Uterus (tissue), 4 donors: ENCODE measurements around the gene HMHB1. TPM values are rescaled to one million over a fixed set of nuclear protein-coding genes. Genes with fewer than 3 reads are reported as not detected.

ENCODE experiments used
- DNase-seq, 2 donors: peaks; one replicate each; pipeline ENCODE4 v3.0.0-alpha.2; 2019 to 2020
- H3K27ac ChIP-seq, 2 donors: fragments of 200-600 bp; sonication (generic); 1 replicate in 1 of 2; 2 replicates in 1 of 2; pipeline ENCODE4 v1.5.1; 2016 to 2018
- H3K27me3 ChIP-seq, 2 donors: fragments of 200-600 bp; sonication (generic); one replicate each; pipeline ENCODE4 v1.5.1; 2018 to 2019; ENCODE audit warnings: control low read depth in 1 of 2
- H3K36me3 ChIP-seq, 2 donors: fragments of 200-600 bp; sonication (generic); one replicate each; pipeline ENCODE4 v1.5.1; 2019; ENCODE audit warnings: control low read depth in 1 of 2
- H3K4me1 ChIP-seq, 2 donors: fragments of 200-600 bp; sonication (generic); one replicate each; pipeline ENCODE4 v1.5.1; 2018 to 2019; ENCODE audit warnings: control low read depth in 1 of 2
- H3K4me3 ChIP-seq, 2 donors: fragments of 200-600 bp; sonication (generic); 1 replicate in 1 of 2; 2 replicates in 1 of 2; pipeline ENCODE4 v1.5.1; 2018 to 2019; ENCODE audit warnings: mild to moderate bottlenecking in 1 of 2
- H3K9me3 ChIP-seq, 2 donors: fragments of 200-600 bp; sonication (generic); one replicate each; pipeline ENCODE4 v1.5.1; 2019; ENCODE audit warnings: control low read depth in 1 of 2
- CTCF ChIP-seq, 4 experiments: fragments of 200-600 bp in 2 of 4; fragments of 450-650 bp in 2 of 4; sonication (generic) in 2 of 4; IDR thresholded peaks; one replicate each; pipeline ENCODE4 v1.5.1; 2016 to 2019; ENCODE audit warnings: antibody characterized with exemption in 4 of 4, mild to moderate bottlenecking in 2 of 4, moderate library complexity in 1 of 4
- POLR2A ChIP-seq, 2 donors: fragments of 450-650 bp; IDR thresholded peaks; one replicate each; pipeline ENCODE4 v1.6.1; 2016; ENCODE audit warnings: antibody characterized with exemption in 2 of 2, mild to moderate bottlenecking in 1 of 2, moderate library complexity in 1 of 2
- intact Hi-C: fragments of 100-400 bp; cut with DNase I; formaldehyde crosslinking; loops from one replicate; pipeline ENCODE4 v1.15.1; 2023; ENCODE audit warnings: low total_unique reads
- total RNA-seq, 4 donors: library from RNA; depleted of rRNA in 3 of 4; stranded (reverse); fragments of >200 nt in 3 of 4; gene quantifications; one replicate each; pipeline versions ENCODE4 v1.1.0 to v1.2.4, GENCODE V29; 2014 to 2023
- donor health status: DM: yes; HTN: yes; CAD: no.

The HMHB1 gene
- total RNA-seq, 4 donors from 2014 or later = not detected

GRCh38 chr5:143779506-143779905 is 32.5 kb upstream of the HMHB1 start:
- TF ChIP-seq CTCF (IDR thresholded peaks at IDR 0.05) (no peak), POLR2A (IDR thresholded peaks at IDR 0.05) (no peak)
- Histone ChIP-seq H3K36me3 (no peaks in the 10 kb centered on the region), H3K27me3 (no peaks in the 10 kb centered on the region), H3K4me3 (no peak overlapping the region), H3K27ac (no peak overlapping the region), H3K9me3 (no peaks in the 10 kb centered on the region), H3K4me1 (no peaks in the 10 kb centered on the region)
- DNase-seq = no peak
- intact Hi-C loops = no loop called here

GRCh38 chr5:143781993-143782520 is 29.9 kb upstream of the HMHB1 start:
- intact Hi-C loops = no loop called here
- Histone ChIP-seq H3K9me3 (no peaks in the 10 kb centered on the region), H3K4me3 (no peak overlapping the region), H3K27ac (no peak overlapping the region), H3K4me1 (no peaks in the 10 kb centered on the region), H3K36me3 (no peaks in the 10 kb centered on the region), H3K27me3 (no peaks in the 10 kb centered on the region)
- no peak for DNase-seq
- TF ChIP-seq POLR2A (IDR thresholded peaks at IDR 0.05) (no peak), CTCF (IDR thresholded peaks at IDR 0.05) (no peak)

GRCh38 chr5:143782588-143783386 is 29.2 kb upstream of the HMHB1 start:
- Histone ChIP-seq H3K9me3 (no peaks in the 10 kb centered on the region), H3K4me1 (no peaks in the 10 kb centered on the region), H3K4me3 (no peak overlapping the region), H3K36me3 (no peaks in the 10 kb centered on the region), H3K27me3 (no peaks in the 10 kb centered on the region), H3K27ac (no peak overlapping the region)
- no peak for DNase-seq
- intact Hi-C loops = no loop called here
- TF ChIP-seq POLR2A (IDR thresholded peaks at IDR 0.05) = no peak
- no peak for TF ChIP-seq CTCF (IDR thresholded peaks at IDR 0.05)

- no peak overlapping the region for H3K27ac ChIP-seq
- H3K9me3 ChIP-seq = no peaks in the 10 kb centered on the region
- intact Hi-C loops = no loop called here
- H3K4me3 ChIP-seq = no peak overlapping the region
- no peaks in the 10 kb centered on the region for H3K27me3 ChIP-seq
- TF ChIP-seq CTCF (IDR thresholded peaks at IDR 0.05) = no peak
- TF ChIP-seq POLR2A (IDR thresholded peaks at IDR 0.05) = no peak
- peaks cover 0 to 3% of the 10 kb centered on the region in 2 donors for H3K4me1 ChIP-seq
- no peak for DNase-seq
- H3K36me3 ChIP-seq = no peaks in the 10 kb centered on the region
Measured at GRCh38 chr5:143788401-143788800, 23.6 kb upstream of the HMHB1 start.

- DNase-seq = no peak
- Histone ChIP-seq H3K36me3 (no peaks in the 10 kb centered on the region), H3K4me3 (no peak overlapping the region), H3K4me1 (peaks cover 0 to 3% of the 10 kb centered on the region in 2 donors), H3K27me3 (no peaks in the 10 kb centered on the region), H3K9me3 (no peaks in the 10 kb centered on the region), H3K27ac (no peak overlapping the region)
- intact Hi-C loops = no loop called here
- no peak for TF ChIP-seq CTCF (IDR thresholded peaks at IDR 0.05)
- TF ChIP-seq POLR2A (IDR thresholded peaks at IDR 0.05) = no peak
Measured at GRCh38 chr5:143790457-143791112, 21.4 kb upstream of the HMHB1 start.
